IPS-20b (cell line): ENCODE data around the gene CSMD2.

ENCODE experiments used
- H3K27ac ChIP-seq: one replicate; pipeline ENCODE4 v1.5.1; 2013; ENCODE audit warnings: low read length
- H3K27me3 ChIP-seq: 2 replicates; pipeline ENCODE4 v1.6.1; 2013; ENCODE audit warnings: mild to moderate bottlenecking, low read length, inconsistent platforms; ENCODE audit not compliant: insufficient read depth
- H3K36me3 ChIP-seq: 2 replicates; pipeline ENCODE4 v1.6.1; 2013; ENCODE audit warnings: low read depth, mild to moderate bottlenecking, inconsistent platforms, low read length, moderate library complexity; ENCODE audit not compliant: insufficient read depth
- H3K4me1 ChIP-seq: 2 replicates; pipeline ENCODE4 v1.6.1; 2013; ENCODE audit warnings: mild to moderate bottlenecking, control low read depth, inconsistent platforms, low read length, moderate library complexity; ENCODE audit not compliant: insufficient read depth
- H3K4me3 ChIP-seq: 2 replicates; pipeline ENCODE4 v1.5.1; 2013; ENCODE audit warnings: mild to moderate bottlenecking, low read length, inconsistent platforms
- H3K9ac ChIP-seq: 2 replicates; pipeline ENCODE4 v1.6.1; 2013; ENCODE audit warnings: low read depth, mild to moderate bottlenecking, inconsistent platforms, low read length, moderate library complexity
- H3K9me3 ChIP-seq: 2 replicates; pipeline ENCODE4 v1.6.1; 2013; ENCODE audit warnings: mild to moderate bottlenecking, low read depth, low read length, inconsistent platforms; ENCODE audit not compliant: insufficient read depth

Gene CSMD2

DNA sequence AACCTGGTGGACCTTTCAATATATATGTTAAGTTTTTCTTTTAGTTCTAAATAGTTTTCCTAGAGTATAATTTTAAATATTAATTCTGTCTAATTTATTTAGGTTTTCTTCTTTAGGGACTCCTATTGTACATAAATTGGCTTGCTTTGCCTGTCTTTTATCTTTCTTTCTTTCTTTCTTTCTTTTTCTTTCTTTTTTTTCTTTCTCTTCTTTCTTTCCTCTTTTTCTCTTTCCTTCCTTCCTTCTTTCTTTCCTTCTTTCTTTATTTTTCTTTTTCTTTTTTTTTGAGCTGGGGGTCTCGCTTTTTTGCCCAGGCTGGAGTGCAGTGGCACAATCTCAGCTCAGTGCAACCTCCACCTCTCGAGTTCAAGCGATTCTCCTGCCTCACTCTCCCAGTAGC, 657.4 kb downstream of the CSMD2 start:
- H3K4me3 ChIP-seq: no peak overlapping the region
- H3K36me3 ChIP-seq: no peaks in the 10 kb centered on the region
- no peaks in the 10 kb centered on the region for H3K9me3 ChIP-seq
- no peak overlapping the region for H3K27ac ChIP-seq
- H3K27me3 ChIP-seq: no peaks in the 10 kb centered on the region
- H3K9ac ChIP-seq: no peak overlapping the region
- H3K4me1 ChIP-seq: no peaks in the 10 kb centered on the region

DNA sequence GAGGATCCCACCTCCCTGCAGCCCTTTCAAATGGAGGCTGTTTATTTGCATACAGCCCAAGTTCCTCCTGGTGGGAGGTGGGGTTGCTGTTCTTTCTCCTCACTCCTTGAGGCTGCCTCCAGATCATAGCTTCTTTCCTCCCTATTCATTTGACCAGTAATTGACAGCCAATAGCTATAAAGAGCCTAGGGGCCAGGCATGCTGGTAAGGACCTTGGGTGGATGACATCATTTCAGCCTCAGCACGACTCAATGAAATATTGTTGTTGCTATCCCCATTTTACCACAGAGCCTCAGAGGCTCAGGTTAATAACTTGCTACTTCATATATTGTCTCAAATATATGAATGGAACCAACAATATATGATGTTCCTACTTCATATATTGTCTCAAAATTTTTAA, 661.5 kb downstream of the CSMD2 start:
- Histone ChIP-seq H3K9ac (no peak overlapping the region), H3K36me3 (no peaks in the 10 kb centered on the region), H3K4me1 (no peaks in the 10 kb centered on the region), H3K9me3 (no peaks in the 10 kb centered on the region), H3K4me3 (no peak overlapping the region), H3K27me3 (no peaks in the 10 kb centered on the region), H3K27ac (no peak overlapping the region)

DNA sequence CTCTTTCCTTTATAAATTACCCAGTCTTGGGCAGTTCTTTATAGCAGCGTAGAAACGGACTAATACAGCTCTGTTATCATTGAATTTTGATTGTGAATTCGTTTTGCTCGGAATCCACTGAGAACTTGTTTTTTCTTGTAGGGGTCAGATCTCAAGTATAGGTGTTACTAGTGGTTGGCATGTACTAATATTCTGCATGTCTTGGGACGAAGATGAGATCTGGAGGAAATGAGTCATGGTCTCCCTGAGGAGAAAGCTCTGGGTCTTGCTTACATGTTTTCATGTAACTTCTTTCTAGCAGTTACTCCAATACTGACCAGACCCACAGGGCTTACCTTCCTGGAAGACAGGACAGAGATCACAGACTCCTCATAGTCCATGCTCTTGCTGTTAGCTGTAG, 662.3 kb downstream of the CSMD2 start:
- H3K27ac ChIP-seq: no peak overlapping the region
- H3K9ac ChIP-seq: no peak overlapping the region
- H3K27me3 ChIP-seq: no peaks in the 10 kb centered on the region
- no peaks in the 10 kb centered on the region for H3K9me3 ChIP-seq
- no peaks in the 10 kb centered on the region for H3K4me1 ChIP-seq
- no peaks in the 10 kb centered on the region for H3K36me3 ChIP-seq
- H3K4me3 ChIP-seq: no peak overlapping the region

DNA sequence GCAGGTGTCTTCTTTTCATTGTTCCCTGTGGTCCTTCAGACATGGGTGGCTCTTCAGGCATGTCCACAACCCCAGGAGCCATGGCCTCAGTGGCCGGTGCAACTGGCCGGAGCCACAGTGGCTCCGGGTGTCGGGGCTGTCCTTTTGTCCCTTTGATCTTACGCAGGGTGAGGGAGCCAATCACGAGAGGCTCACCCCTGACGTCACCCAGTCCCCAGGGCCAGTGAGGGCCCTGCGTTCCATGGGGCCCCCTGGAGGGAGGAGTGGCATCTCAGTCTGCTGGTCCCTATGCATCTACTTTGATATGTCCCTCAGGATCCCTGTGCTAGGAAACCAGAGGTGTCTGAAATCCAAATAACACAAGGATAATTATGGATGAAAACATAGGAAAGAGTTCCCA, 663.3 kb downstream of the CSMD2 start:
- no peaks in the 10 kb centered on the region for H3K36me3 ChIP-seq
- no peaks in the 10 kb centered on the region for H3K27me3 ChIP-seq
- no peak overlapping the region for H3K4me3 ChIP-seq
- no peak overlapping the region for H3K9ac ChIP-seq
- H3K9me3 ChIP-seq: peaks cover 5% of the 10 kb centered on the region; the same call in 1 of the 2 replicates
- H3K4me1 ChIP-seq: no peaks in the 10 kb centered on the region
- H3K27ac ChIP-seq: no peak overlapping the region

DNA sequence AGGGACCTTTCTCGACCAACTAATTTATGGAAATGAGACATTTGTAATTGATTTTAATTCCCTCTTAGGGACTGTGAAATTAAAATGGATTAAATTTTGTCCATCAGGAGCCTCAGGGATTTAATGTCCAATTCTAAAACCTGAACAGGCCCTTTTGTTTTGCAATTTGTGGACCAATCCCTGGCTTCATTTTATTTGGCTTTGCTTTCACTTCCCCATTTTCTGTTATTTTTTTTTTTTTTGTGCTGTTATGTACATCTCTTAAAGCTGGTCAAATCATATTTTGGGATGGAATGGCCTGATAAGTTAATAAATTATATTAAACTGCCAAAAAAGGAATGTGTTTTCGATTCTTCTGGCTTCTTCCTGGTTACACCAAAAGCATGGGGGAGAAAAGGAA, 663.7 kb downstream of the CSMD2 start:
- no peak overlapping the region for H3K27ac ChIP-seq
- H3K36me3 ChIP-seq: 0 out of 2 replicates have a peak, but pooled peaks cover under 1% of the 10 kb centered on the region
- no peaks in the 10 kb centered on the region for H3K27me3 ChIP-seq
- H3K4me1 ChIP-seq: no peaks in the 10 kb centered on the region
- no peak overlapping the region for H3K9ac ChIP-seq
- H3K4me3 ChIP-seq: no peak overlapping the region
- peaks cover 10% of the 10 kb centered on the region for H3K9me3 ChIP-seq

DNA sequence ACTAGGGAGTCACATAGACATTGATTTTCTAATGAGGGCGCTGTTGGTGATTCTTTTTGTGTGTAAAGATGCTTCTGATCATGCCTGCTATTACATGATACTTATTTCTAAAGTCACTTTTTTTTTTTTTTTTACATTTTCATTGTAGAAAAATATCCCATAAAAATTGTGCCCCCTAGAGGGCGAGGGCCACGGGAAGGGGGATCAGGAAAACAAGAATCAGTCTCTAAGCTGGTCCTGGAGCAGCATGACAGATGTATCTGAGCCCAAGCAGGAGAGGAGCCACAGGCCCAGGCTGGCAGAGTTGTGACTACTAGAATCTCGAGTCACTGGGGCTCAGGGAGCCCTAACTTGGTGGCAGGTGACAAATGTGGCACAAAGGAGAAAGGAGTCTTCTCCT, 664.5 kb downstream of the CSMD2 start:
- H3K9me3 ChIP-seq: peaks cover 18% of the 10 kb centered on the region
- peaks cover 8% of the 10 kb centered on the region; the same call in 1 of the 2 replicates for H3K36me3 ChIP-seq
- H3K4me1 ChIP-seq: no peaks in the 10 kb centered on the region
- H3K27ac ChIP-seq: no peak overlapping the region
- H3K4me3 ChIP-seq: no peak overlapping the region
- no peak overlapping the region for H3K9ac ChIP-seq
- H3K27me3 ChIP-seq: no peaks in the 10 kb centered on the region

DNA sequence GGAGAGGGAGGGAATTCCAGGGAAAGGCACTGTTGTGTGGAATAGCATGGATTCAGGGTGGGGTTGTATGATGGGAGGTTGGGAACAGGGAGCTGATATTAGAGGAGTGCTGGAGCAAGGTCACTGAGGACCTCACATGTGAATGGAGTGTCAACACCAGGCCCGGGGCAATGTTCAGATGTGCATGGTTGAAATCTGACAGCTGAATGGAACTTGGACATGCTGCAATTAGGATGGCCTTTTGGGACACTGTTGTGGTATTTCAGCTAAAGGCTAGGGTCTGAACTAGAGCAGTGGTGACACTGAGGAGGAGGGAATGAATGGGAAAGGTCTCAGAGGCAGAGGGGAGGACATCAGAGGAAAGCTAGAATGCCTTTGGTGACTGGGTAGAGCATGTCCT, 667.6 kb downstream of the CSMD2 start:
- H3K9ac ChIP-seq: no peak overlapping the region
- no peaks in the 10 kb centered on the region for H3K4me1 ChIP-seq
- no peaks in the 10 kb centered on the region for H3K27me3 ChIP-seq
- H3K36me3 ChIP-seq: peaks cover 36% of the 10 kb centered on the region
- H3K9me3 ChIP-seq: peaks cover 47% of the 10 kb centered on the region
- no peak overlapping the region for H3K27ac ChIP-seq
- H3K4me3 ChIP-seq: no peak overlapping the region

DNA sequence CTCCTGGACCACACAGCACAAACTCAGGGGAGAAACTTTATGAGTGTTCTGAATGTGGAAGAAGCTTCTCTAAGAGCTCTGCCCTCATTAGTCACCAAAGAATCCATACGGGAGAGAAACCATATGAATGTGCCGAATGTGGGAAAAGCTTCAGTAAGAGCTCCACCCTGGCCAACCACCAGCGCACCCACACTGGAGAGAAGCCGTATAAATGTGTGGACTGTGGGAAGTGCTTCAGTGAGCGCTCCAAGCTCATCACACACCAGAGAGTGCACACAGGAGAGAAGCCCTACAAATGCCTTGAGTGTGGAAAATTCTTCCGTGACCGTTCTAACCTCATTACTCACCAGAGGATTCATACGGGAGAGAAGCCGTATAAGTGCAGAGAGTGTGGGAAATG, 670.1 kb downstream of the CSMD2 start:
- H3K9me3 ChIP-seq: peaks cover 50% of the 10 kb centered on the region
- no peak overlapping the region for H3K27ac ChIP-seq
- no peaks in the 10 kb centered on the region for H3K27me3 ChIP-seq
- H3K36me3 ChIP-seq: peaks cover 57% of the 10 kb centered on the region
- H3K9ac ChIP-seq: no peak overlapping the region
- H3K4me3 ChIP-seq: no peak overlapping the region
- no peaks in the 10 kb centered on the region for H3K4me1 ChIP-seq

DNA sequence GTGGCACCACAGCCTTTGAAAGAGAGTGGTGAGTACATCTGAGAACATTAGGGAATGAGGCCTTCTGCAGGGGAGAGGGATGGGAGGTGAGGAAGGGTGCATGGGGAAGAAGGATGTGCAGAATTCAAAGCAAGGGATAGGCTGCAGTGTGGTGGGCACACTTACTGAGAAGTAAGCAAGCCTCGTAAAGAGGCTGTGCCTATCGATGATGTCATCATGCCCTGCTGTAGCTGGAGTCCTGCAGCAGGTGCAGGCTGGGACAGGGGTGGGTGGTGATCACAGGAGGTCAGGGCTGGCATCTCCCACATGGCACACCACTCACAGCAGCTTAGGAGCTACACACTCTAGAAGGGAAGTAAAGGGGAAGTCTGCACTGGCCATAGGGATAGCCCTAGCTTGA, 676.4 kb downstream of the CSMD2 start:
- Histone ChIP-seq H3K27ac (no peak overlapping the region), H3K27me3 (no peaks in the 10 kb centered on the region), H3K9ac (no peak overlapping the region), H3K4me3 (no peak overlapping the region), H3K9me3 (peaks cover 13% of the 10 kb centered on the region), H3K4me1 (no peaks in the 10 kb centered on the region), H3K36me3 (peaks cover 36% of the 10 kb centered on the region)

DNA sequence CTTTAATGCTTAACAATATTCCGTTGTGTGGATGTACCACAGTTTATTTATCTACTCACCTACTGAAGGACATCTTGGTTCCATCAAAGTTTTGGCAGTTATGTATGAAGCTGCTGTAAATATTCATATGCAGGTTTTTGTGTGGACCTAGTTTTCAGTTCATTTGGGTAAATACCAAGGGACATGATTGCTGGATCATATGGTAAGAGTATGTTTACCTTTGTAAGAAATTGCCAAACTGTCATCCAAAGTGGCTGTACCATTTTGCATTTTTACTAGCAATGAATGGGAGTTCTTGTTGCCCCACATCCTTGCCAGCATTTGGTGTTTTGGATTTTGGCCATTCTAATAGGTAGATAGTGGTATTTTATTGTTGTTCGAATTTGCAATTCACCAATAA, 682.6 kb downstream of the CSMD2 start:
- Histone ChIP-seq H3K4me1 (no peaks in the 10 kb centered on the region), H3K36me3 (peaks cover 12% of the 10 kb centered on the region), H3K27ac (no peak overlapping the region), H3K9me3 (no peaks in the 10 kb centered on the region), H3K4me3 (no peak overlapping the region), H3K9ac (no peak overlapping the region), H3K27me3 (no peaks in the 10 kb centered on the region)

DNA sequence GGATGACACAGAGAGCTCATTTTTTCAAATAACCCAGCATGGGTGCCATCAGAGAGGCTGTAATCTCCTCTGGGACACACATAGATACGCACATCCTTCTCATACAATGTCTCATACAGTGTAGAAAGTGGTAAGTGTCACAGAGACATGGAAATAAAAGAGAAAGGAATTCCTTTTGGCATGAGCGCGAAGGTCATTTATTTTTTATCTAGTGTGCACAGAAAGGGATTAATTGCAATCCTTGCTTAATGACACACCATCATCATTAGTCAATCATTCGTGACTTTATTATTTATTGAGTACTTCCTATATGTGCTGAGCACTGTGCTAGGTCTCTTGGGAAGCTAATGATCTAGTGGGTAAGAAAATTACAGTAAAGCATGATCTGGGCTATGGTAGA, 687.6 kb downstream of the CSMD2 start:
- Histone ChIP-seq H3K36me3 (peaks cover 12% of the 10 kb centered on the region), H3K9me3 (no peaks in the 10 kb centered on the region), H3K4me1 (0 out of 2 replicates have a peak, but pooled peaks cover 2% of the 10 kb centered on the region), H3K4me3 (no peak overlapping the region), H3K27me3 (no peaks in the 10 kb centered on the region), H3K9ac (no peak overlapping the region), H3K27ac (no peak overlapping the region)

DNA sequence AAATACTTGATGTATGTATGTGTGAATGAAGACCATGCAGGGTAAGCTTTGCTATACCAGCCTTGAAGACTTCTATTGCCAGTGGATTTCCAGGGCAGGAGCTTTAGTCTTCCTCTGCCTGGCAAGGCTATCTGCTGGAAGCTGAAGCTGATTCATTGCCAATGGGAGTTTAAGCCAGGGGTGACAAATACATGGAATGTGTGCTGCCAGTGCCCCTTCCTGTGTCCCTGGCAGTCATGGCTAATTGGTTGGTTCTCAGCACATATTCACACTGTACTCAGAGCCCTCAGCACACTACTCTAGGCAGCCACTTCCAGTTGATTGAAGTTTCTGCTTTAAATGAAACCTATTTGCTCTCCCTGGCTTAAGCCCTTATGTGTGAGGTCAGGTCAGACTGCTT, 691.1 kb downstream of the CSMD2 start:
- H3K27ac ChIP-seq: no peak overlapping the region
- no peaks in the 10 kb centered on the region for H3K36me3 ChIP-seq
- H3K27me3 ChIP-seq: no peaks in the 10 kb centered on the region
- no peak overlapping the region for H3K9ac ChIP-seq
- no peak overlapping the region for H3K4me3 ChIP-seq
- no peaks in the 10 kb centered on the region for H3K9me3 ChIP-seq
- peaks cover 8% of the 10 kb centered on the region for H3K4me1 ChIP-seq
